K562 (cell line): ENCODE results near the gene BIN1. TPM values are rescaled to one million over a fixed set of nuclear protein-coding genes. Genes with fewer than 3 reads are reported as not detected.

Source experiments
- ATAC-seq: fragments of 200-7000 bp; cut with Tn5 transposase; 3 replicates; pipeline ENCODE4 v1.9.1; 2020; ENCODE audit warnings: moderate library complexity
- BruUV-seq: library from RNA; stranded (reverse); fragments of 400-500 nt; replicated peaks from 2 replicates; lab custom pipeline; 2021; lab: Mats Ljungman, UMichigan
- CTCF ChIA-PET: fragments of 300-600 bp; formaldehyde crosslinking; extraction: SDS; loops from one replicate; lab custom pipeline; 2021; ENCODE audit warnings: low intra/inter-chr PET ratio; lab: Yijun Ruan, JAX
- POLR2A ChIA-PET: fragments of 300-600, 350-650 bp; sonication (Branson Sonifier 250); formaldehyde crosslinking; extraction: SDS; loops from one replicate; lab custom pipeline; 2021; ENCODE audit warnings: antibody characterized with exemption, inconsistent platforms; lab: Yijun Ruan, JAX
- DNase-seq, 4 experiments: peaks; one replicate each; pipeline versions ENCODE4 v3.0.0 to v3.0.0-alpha.2; 2011 to 2018; ENCODE audit warnings: low spot score in 3 of 4, mixed read lengths in 3 of 4; ENCODE audit errors: extremely low read depth in 1 of 4
- FAIRE-seq: peaks from 2 replicates; lab custom pipeline; 2011; peaks lifted over from hg19 to GRCh38; lab: Jason Lieb, UNC
- H2AFZ ChIP-seq: 2 replicates; pipeline ENCODE4 v1.6.0; 2011; ENCODE audit warnings: low read depth, low read length, control low read depth, inconsistent platforms
- H3K27ac ChIP-seq: fragments of 200-600 bp; 3 replicates; pipeline ENCODE4 v1.8.0; 2011; ENCODE audit warnings: low read depth, mild to moderate bottlenecking, control low read depth, inconsistent platforms, low read length, moderate library complexity, mixed read lengths; ENCODE audit errors: extremely low read depth
- H3K27me3 ChIP-seq, 2 experiments: fragments of 300-600 bp in 1 of 2; 2 replicates in 1 of 2; 3 replicates in 1 of 2; pipeline versions ENCODE4 v1.6.0 to v1.8.0; 2011; ENCODE audit warnings: inconsistent platforms in 2 of 2, low read length in 2 of 2, mild to moderate bottlenecking in 1 of 2, mixed read lengths in 1 of 2, moderate library complexity in 1 of 2; ENCODE audit not compliant: control insufficient read depth in 2 of 2, insufficient read depth in 2 of 2
- H3K36me3 ChIP-seq: fragments of 300-600 bp; 3 replicates; pipeline ENCODE4 v1.8.0; 2011; ENCODE audit warnings: mild to moderate bottlenecking, low read length, inconsistent platforms; ENCODE audit not compliant: control insufficient read depth, insufficient read depth
- H3K4me1 ChIP-seq, 2 experiments: fragments of 200-600 bp in 1 of 2; replicated peaks in 1 of 2; 2 replicates in 1 of 2; 3 replicates in 1 of 2; pipeline versions ENCODE4 v1.5.1 to v1.8.0; 2011; ENCODE audit warnings: inconsistent platforms in 2 of 2, low read length in 2 of 2, mild to moderate bottlenecking in 1 of 2, mixed read lengths in 1 of 2, moderate library complexity in 1 of 2; ENCODE audit not compliant: control insufficient read depth in 2 of 2, insufficient read depth in 2 of 2
- H3K4me2 ChIP-seq: 2 replicates; pipeline ENCODE4 v1.6.1; 2011; ENCODE audit warnings: low read length, control low read depth, inconsistent platforms, mixed read lengths; ENCODE audit not compliant: insufficient read depth
- H3K4me3 ChIP-seq: fragments of 200-600 bp; sonication (generic), shearing (Covaris generic); 2 replicates; pipeline ENCODE4 v1.5.1; 2016; ENCODE audit warnings: control low read depth, inconsistent platforms
- H3K79me2 ChIP-seq: fragments of 200-600 bp; 3 replicates; pipeline ENCODE4 v1.8.0; 2011; ENCODE audit warnings: low read length, inconsistent platforms; ENCODE audit not compliant: control insufficient read depth, insufficient read depth
- H3K9ac ChIP-seq, 2 experiments: 2 replicates each; pipeline versions ENCODE4 v1.6.0 to v1.6.1; 2011; ENCODE audit warnings: low read depth in 2 of 2, low read length in 2 of 2, control low read depth in 1 of 2, inconsistent platforms in 1 of 2, mild to moderate bottlenecking in 1 of 2, mixed read lengths in 1 of 2; ENCODE audit not compliant: insufficient read depth in 1 of 2
- H3K9me1 ChIP-seq: one replicate; pipeline ENCODE4 v1.6.0; 2011; ENCODE audit warnings: inconsistent platforms, mild to moderate bottlenecking, low read length, moderate library complexity; ENCODE audit not compliant: control insufficient read depth, insufficient read depth
- H3K9me3 ChIP-seq: replicated peaks from 2 replicates; pipeline ENCODE4 v1.5.1; 2011; ENCODE audit warnings: low read depth, low read length, inconsistent platforms; ENCODE audit not compliant: control insufficient read depth, insufficient read depth
- H4K20me1 ChIP-seq: replicated peaks from 2 replicates; pipeline ENCODE4 v1.6.1; 2011; ENCODE audit warnings: low read length, inconsistent platforms, mixed read lengths; ENCODE audit not compliant: control insufficient read depth, insufficient read depth
- NFIC ChIP-seq: fragments of 450-650 bp; IDR thresholded peaks from 2 replicates; pipeline ENCODE4 v1.6.1; 2017; ENCODE audit warnings: mild to moderate bottlenecking, inconsistent platforms
- ZNF76 ChIP-seq: fragments of 250-450 bp; sonication (Bioruptor Pico); IDR thresholded peaks from 2 replicates; pipeline ENCODE4 v1.4.0; 2020; ENCODE audit warnings: mild to moderate bottlenecking, moderate library complexity, borderline replicate concordance
- WGBS: fragments of 100-300 bp; shearing (Covaris generic); methylation state at CpG from one replicate; pipeline ENCODE4 v1.1.6; 2016; ENCODE audit warnings: low coverage, mixed read lengths; ENCODE audit not compliant: insufficient coverage; ENCODE audit errors: missing lambda C conversion rate; 5-methylcytosine and 5-hydroxymethylcytosine counted together
- in situ Hi-C: fragments of 300-500 bp; cut with MboI; formaldehyde crosslinking; loops from 4 replicates; pipeline ENCODE4 v1.15.0; 2018; ENCODE audit warnings: inconsistent platforms, mixed read lengths
- intact Hi-C: fragments of 100-400 bp; cut with micrococcal nuclease; formaldehyde crosslinking; loops from 2 replicates; pipeline ENCODE4 v1.14.2; 2022
- polyA plus RNA-seq, 8 experiments: library from polyadenylated mRNA; depleted of rRNA in 4 of 8; stranded (reverse) in 5 of 8; unstranded in 3 of 8; fragments of >200 nt; fragmentation: Nextera tagmentation in 2 of 8; fragmentation: Illumina TruSeq in 1 of 8; extraction: Ambion mirVana in 2 of 8; extraction: Trizol in 1 of 8; gene quantifications; 2 replicates each; pipeline versions ENCODE4 v1.2.1 to v1.2.3, GENCODE V29; 2011 to 2014; ENCODE audit warnings: inconsistent platforms in 1 of 8, missing spikeins in 1 of 8
- total RNA-seq, 7 experiments: library from RNA; depleted of rRNA in 6 of 7; stranded (reverse); fragments of >200 nt in 6 of 7; fragmentation: Illumina TruSeq in 2 of 7; extraction: Trizol in 2 of 7; gene quantifications; 2 replicates each; pipeline versions ENCODE4 v1.2.1 to v1.2.3, GENCODE V29; 2011 to 2021; ENCODE audit warnings: low replicate concordance in 1 of 7
- TF ChIP-seq, protein P1 (sequence below): fragments of 250-450 bp; sonication (Bioruptor Pico); IDR thresholded peaks from 2 replicates; pipeline ENCODE4 v1.5.0; 2020; ENCODE audit warnings: mild to moderate bottlenecking, borderline replicate concordance

BIN1 gene
- total and polyA plus RNA-seq, 9 of the 15 experiments (the other 6 are each of a cell fraction or from before 2014, with no cell fraction given) = 0.04 to 2.8 (median 0.79) TPM; not detected in 1

DNA sequence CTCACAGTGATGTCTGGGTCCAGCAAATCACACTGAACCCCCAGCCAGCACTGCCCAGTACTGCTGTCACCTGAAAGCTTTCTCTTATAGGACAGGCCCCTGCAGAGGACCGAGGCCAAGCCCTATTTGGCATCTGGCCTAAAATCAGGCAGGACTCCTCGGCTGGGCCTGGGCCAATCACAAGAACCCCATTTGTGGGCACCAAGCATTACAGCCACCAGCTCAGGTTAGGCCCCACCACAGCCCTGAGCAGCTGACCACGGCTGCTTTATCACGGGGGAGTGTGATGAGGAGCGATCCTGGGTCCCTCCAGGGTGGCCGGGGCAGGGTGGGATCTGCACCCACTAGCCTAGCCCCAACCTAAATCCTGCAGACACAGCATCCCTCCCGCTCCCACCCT is 8.2 kb downstream of the BIN1 start:
- Histone ChIP-seq H3K4me3 (no peak overlapping the region), H4K20me1 (no peaks in the 10 kb centered on the region; the same call in 1 of the 2 replicates), H3K27ac (no peak overlapping the region), H3K9me1 (no peaks in the 10 kb centered on the region), H3K27me3 (peaks cover 6 to 58% of the 10 kb centered on the region in 2 experiments)
- no peak for DNase-seq
- ATAC-seq = no peak
- TF ChIP-seq, protein P1, sequence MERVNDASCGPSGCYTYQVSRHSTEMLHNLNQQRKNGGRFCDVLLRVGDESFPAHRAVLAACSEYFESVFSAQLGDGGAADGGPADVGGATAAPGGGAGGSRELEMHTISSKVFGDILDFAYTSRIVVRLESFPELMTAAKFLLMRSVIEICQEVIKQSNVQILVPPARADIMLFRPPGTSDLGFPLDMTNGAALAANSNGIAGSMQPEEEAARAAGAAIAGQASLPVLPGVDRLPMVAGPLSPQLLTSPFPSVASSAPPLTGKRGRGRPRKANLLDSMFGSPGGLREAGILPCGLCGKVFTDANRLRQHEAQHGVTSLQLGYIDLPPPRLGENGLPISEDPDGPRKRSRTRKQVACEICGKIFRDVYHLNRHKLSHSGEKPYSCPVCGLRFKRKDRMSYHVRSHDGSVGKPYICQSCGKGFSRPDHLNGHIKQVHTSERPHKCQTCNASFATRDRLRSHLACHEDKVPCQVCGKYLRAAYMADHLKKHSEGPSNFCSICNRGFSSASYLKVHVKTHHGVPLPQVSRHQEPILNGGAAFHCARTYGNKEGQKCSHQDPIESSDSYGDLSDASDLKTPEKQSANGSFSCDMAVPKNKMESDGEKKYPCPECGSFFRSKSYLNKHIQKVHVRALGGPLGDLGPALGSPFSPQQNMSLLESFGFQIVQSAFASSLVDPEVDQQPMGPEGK = no peak
- peak; percentile 27; the same call in 1 of the 2 replicates for TF ChIP-seq NFIC
- TF ChIP-seq ZNF76 (CRISPR knock-in tag) = no peak
- TF ChIP-seq, all 486 proteins: peak for 1
- no TSS peak for BruUV-seq
- Histone ChIP-seq H3K9ac (no peak overlapping the region; a peak in 1 of 4 replicates), H3K36me3 (no peaks in the 10 kb centered on the region), H3K9me3 (no peaks in the 10 kb centered on the region), H3K79me2 (no peaks in the 10 kb centered on the region), H3K4me2 (no peak overlapping the region), H3K4me1 (peaks cover 0 to 22% of the 10 kb centered on the region in 2 experiments; a peak in 3 of 5 replicates), H2AFZ (no peak overlapping the region)
- ChIA-PET CTCF (no interaction called here), POLR2A (interaction anchor here (1.0 kb wide), 1 partner anchor 11 kb away, joined by 6 read pairs; no protein-coding TSS in a partner anchor)
- intact Hi-C loops = no loop called here
- 10% methylated on average over 6 of the region's 7 CpGs for WGBS
- in situ Hi-C loops = no loop called here
- no peak for FAIRE-seq
